Right lobe of liver (tissue), 6 donors: ENCODE data around the gene SH3TC2. TPM values are rescaled to one million over a fixed set of nuclear protein-coding genes. Genes with fewer than 3 reads are reported as not detected.

Source experiments
- ATAC-seq, 4 donors: fragments of 200-7000 bp; cut with Tn5 transposase; one replicate each; pipeline ENCODE4 v1.9.1; 2020; ENCODE audit warnings: mild to moderate bottlenecking in 4 of 4, moderate library complexity in 4 of 4
- DNase-seq, 3 donors: peaks; one replicate each; pipeline ENCODE4 v3.0.0-alpha.2; 2020
- H3K27ac ChIP-seq, 3 donors: fragments of 200-600 bp; one replicate each; pipeline ENCODE4 v1.8.0; 2022
- H3K27me3 ChIP-seq, 2 donors: fragments of 200-600 bp; one replicate each; pipeline ENCODE4 v1.8.0; 2022
- H3K36me3 ChIP-seq, 4 donors: fragments of 200-600 bp; sonication (generic) in 1 of 4; one replicate each; pipeline versions ENCODE4 v1.5.1 to v1.8.0; 2017 to 2022; ENCODE audit warnings: control low read depth in 1 of 4
- H3K4me1 ChIP-seq, 4 donors: fragments of 200-600 bp; sonication (generic) in 1 of 4; one replicate each; pipeline versions ENCODE4 v1.5.1 to v1.8.0; 2017 to 2022; ENCODE audit warnings: control low read depth in 1 of 4
- H3K4me3 ChIP-seq, 3 donors: fragments of 200-600 bp; one replicate each; pipeline ENCODE4 v1.8.0; 2022
- H3K9me3 ChIP-seq, 4 donors: fragments of 200-600 bp; sonication (generic) in 1 of 4; one replicate each; pipeline versions ENCODE4 v1.5.1 to v1.8.0; 2017 to 2022; ENCODE audit warnings: control low read depth in 1 of 4
- CTCF ChIP-seq, 4 donors: fragments of 200-600 bp in 3 of 4; fragments of 450-650 bp in 1 of 4; IDR thresholded peaks; one replicate each; pipeline versions ENCODE4 v1.5.1 to v1.8.0; 2016 to 2022; ENCODE audit warnings: antibody characterized with exemption in 4 of 4, mild to moderate bottlenecking in 2 of 4
- POLR2A ChIP-seq: fragments of 450-650 bp; IDR thresholded peaks from one replicate; pipeline ENCODE4 v1.6.1; 2017; ENCODE audit warnings: antibody characterized with exemption, mild to moderate bottlenecking
- WGBS: methylation state at CpG from one replicate; pipeline ENCODE4 v1.1.6; 2018; ENCODE audit warnings: low coverage, low lambda C conversion rate; ENCODE audit not compliant: insufficient coverage; ENCODE audit errors: missing lambda C conversion rate; 5-methylcytosine and 5-hydroxymethylcytosine counted together
- intact Hi-C, 2 donors: fragments of 100-400 bp; cut with DNase I; formaldehyde crosslinking; loops; one replicate each; pipeline versions ENCODE4 v1.11.2 to v1.14.1; 2022
- total RNA-seq, 6 experiments: library from RNA; depleted of rRNA in 2 of 6; stranded (reverse); fragments of >200 nt in 2 of 6; fragmentation: NEBNext Ultra II Directional in 3 of 6; extraction: Animal tissue kit (Norgen Biotek cat#: 25700) in 3 of 6; gene quantifications; one replicate each; pipeline versions ENCODE4 v1.1.0 to v1.2.4, GENCODE V29; 2016 to 2023
- donor health status: DM: no; HTN: yes; CAD: no.
- donor health status: DM: no; HTN: no; CAD: no.
- donor health status: DM: no; HTN: no; CAD: no.
- donor health status: DM: no; HTN: yes; CAD: no.
- donor health status: DM: no; HTN: yes; CAD: no.

Gene SH3TC2
- total RNA-seq, 6 experiments from 2014 or later, result 0.06 to 0.88 (median 0.53) TPM

- Histone ChIP-seq H3K9me3 (no peaks in the 10 kb centered on the region), H3K4me3 (no peak overlapping the region), H3K27me3 (no peaks in the 10 kb centered on the region), H3K27ac (no peak overlapping the region), H3K36me3 (no peaks in the 10 kb centered on the region), H3K4me1 (no peaks in the 10 kb centered on the region)
- ATAC-seq (no peak), DNase-seq (no peak)
- TF ChIP-seq CTCF (IDR thresholded peaks at IDR 0.05) (no peak), POLR2A (no peak)
- intact Hi-C loops, result no loop called here
- WGBS, result 100% methylated on average over 2 of the region's 3 CpGs
Observed at GRCh38 chr5:149049371-149049781, 13.5 kb downstream of the SH3TC2 start.

DNA sequence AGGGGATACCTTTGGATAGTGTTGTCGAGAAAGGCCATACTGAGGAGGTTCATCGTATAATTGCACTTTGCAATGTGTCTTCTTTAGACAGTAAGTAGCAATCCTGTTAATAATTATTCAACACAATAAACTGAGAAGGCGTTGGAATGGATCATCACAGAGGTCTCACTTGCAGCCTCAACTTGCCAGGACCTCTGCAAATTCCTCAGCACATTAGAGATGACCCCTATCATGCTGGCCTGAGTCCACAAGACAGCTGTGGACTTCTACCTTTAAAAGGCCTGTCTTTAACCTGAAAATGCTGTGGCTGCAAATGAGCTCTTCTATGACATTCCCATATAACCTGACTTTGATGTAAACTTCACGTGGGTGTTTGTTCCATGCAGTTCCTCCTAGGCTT, 14.1 kb downstream of the SH3TC2 start:
- no peak for ATAC-seq

GRCh38 chr5:149047462-149047861, 15.4 kb downstream of the SH3TC2 start:
- H3K4me1 ChIP-seq, result no peaks in the 10 kb centered on the region
- no peak overlapping the region for H3K4me3 ChIP-seq
- no peaks in the 10 kb centered on the region for H3K36me3 ChIP-seq
- intact Hi-C loops, result no loop called here
- no peak overlapping the region for H3K27ac ChIP-seq
- no peaks in the 10 kb centered on the region for H3K9me3 ChIP-seq
- H3K27me3 ChIP-seq, result no peaks in the 10 kb centered on the region
- ATAC-seq (no peak), DNase-seq (no peak)
- WGBS, result 79% methylated on average over 3 of the region's 3 CpGs
- TF ChIP-seq POLR2A, result no peak
- no peak for TF ChIP-seq CTCF (IDR thresholded peaks at IDR 0.05)

More for the DNA sequence above, 14.1 kb downstream of the SH3TC2 start:
- no peak for DNase-seq
- Histone ChIP-seq H3K27me3 (no peaks in the 10 kb centered on the region), H3K36me3 (no peaks in the 10 kb centered on the region), H3K4me1 (no peaks in the 10 kb centered on the region), H3K27ac (no peak overlapping the region), H3K4me3 (no peak overlapping the region), H3K9me3 (no peaks in the 10 kb centered on the region)
- intact Hi-C loops, result no loop called here
- TF ChIP-seq POLR2A (no peak), CTCF (IDR thresholded peaks at IDR 0.05) (no peak)
- WGBS, result 78% methylated on average over 3 of the region's 4 CpGs

GRCh38 chr5:149046196-149046829, 16.5 kb downstream of the SH3TC2 start:
- no peak for DNase-seq
- no peak for ATAC-seq
- Histone ChIP-seq H3K36me3 (no peaks in the 10 kb centered on the region), H3K27me3 (no peaks in the 10 kb centered on the region), H3K4me1 (peaks cover 0 to under 1% (median 0%) of the 10 kb centered on the region in 4 donors), H3K9me3 (no peaks in the 10 kb centered on the region), H3K4me3 (no peak overlapping the region), H3K27ac (no peak overlapping the region)
- intact Hi-C loops, result no loop called here
- TF ChIP-seq POLR2A (no peak), CTCF (IDR thresholded peaks at IDR 0.05) (no peak)
- WGBS, result 70% methylated on average over 2 of the region's 2 CpGs

DNA sequence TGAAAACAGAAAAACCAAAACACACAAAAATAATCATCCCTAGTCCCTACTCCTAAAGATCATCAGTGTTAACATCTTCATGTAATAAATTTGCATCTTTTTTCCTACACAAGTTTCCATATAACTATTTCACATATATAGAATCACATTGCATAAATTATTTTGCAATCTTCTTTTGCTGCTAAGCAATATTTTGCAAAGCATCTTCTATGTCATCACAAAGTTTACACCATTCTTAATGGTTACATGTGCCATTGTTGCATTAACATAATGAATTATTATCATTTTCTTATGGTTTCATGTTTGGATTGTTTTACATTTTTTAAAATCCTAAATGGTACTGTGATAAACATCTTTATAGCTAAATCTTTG, 17.8 kb downstream of the SH3TC2 start:
- no peak overlapping the region for H3K27ac ChIP-seq
- ATAC-seq, result no peak
- intact Hi-C loops, result no loop called here
- H3K36me3 ChIP-seq, result no peaks in the 10 kb centered on the region
- no peak overlapping the region for H3K4me3 ChIP-seq
- DNase-seq, result no peak
- TF ChIP-seq CTCF (IDR thresholded peaks at IDR 0.05) (no peak), POLR2A (no peak)
- H3K9me3 ChIP-seq, result no peaks in the 10 kb centered on the region
- no peaks in the 10 kb centered on the region for H3K27me3 ChIP-seq
- H3K4me1 ChIP-seq, result peaks cover 0 to 12% (median 5%) of the 10 kb centered on the region in 4 donors
